CD14-positive monocyte (primary cell): Measurements from ENCODE around the gene FHIT. TPM values are rescaled to one million over a fixed set of nuclear protein-coding genes. Genes with fewer than 3 reads are reported as not detected.
A peak's percentile ranks its signal among the peaks of the same experiment; 100 is the strongest.

Experiments used
- DNase-seq, 3 donors: peaks; one replicate each; pipeline ENCODE4 v3.0.0-alpha.2; 2011 to 2022
- H2AFZ ChIP-seq: 2 replicates; pipeline ENCODE4 v1.6.0; 2012; ENCODE audit warnings: mild to moderate bottlenecking, low read depth, low read length, inconsistent platforms; ENCODE audit not compliant: insufficient read depth, poor library complexity, severe bottlenecking
- H3K27ac ChIP-seq, 2 donors: 1 replicate in 1 of 2; 2 replicates in 1 of 2; pipeline ENCODE4 v1.5.1; 2012 to 2013; ENCODE audit warnings: low read length in 2 of 2, control low read depth in 1 of 2, inconsistent platforms in 1 of 2, low read depth in 1 of 2, mild to moderate bottlenecking in 1 of 2
- H3K27me3 ChIP-seq, 2 donors: one replicate each; pipeline versions ENCODE4 v1.6.0 to v1.6.1; 2011 to 2013; ENCODE audit warnings: low read length in 2 of 2; ENCODE audit not compliant: control insufficient read depth in 2 of 2, insufficient read depth in 2 of 2
- H3K36me3 ChIP-seq, 2 donors: replicated peaks in 1 of 2; 1 replicate in 1 of 2; 2 replicates in 1 of 2; pipeline versions ENCODE4 v1.5.1 to v1.6.1; 2012 to 2013; ENCODE audit warnings: low read length in 2 of 2, control low read depth in 1 of 2, inconsistent platforms in 1 of 2, mild to moderate bottlenecking in 1 of 2; ENCODE audit not compliant: insufficient read depth in 2 of 2, control insufficient read depth in 1 of 2
- H3K4me1 ChIP-seq, 2 donors: 1 replicate in 1 of 2; 2 replicates in 1 of 2; pipeline versions ENCODE4 v1.5.1 to v1.6.1; 2012 to 2013; ENCODE audit warnings: low read length in 2 of 2, control low read depth in 1 of 2, inconsistent platforms in 1 of 2, mild to moderate bottlenecking in 1 of 2, moderate library complexity in 1 of 2; ENCODE audit not compliant: insufficient read depth in 2 of 2, control insufficient read depth in 1 of 2
- H3K4me2 ChIP-seq: replicated peaks from 2 replicates; pipeline ENCODE3; 2012; ENCODE audit warnings: low read length, moderate library complexity, mild to moderate bottlenecking; ENCODE audit not compliant: poor library complexity, severe bottlenecking; ENCODE audit errors: extremely low read depth
- H3K4me3 ChIP-seq, 3 experiments: fragments of 200-600 bp in 1 of 3; sonication (generic) in 1 of 3; replicated peaks in 1 of 3; 1 replicate in 2 of 3; 2 replicates in 1 of 3; pipeline ENCODE4 v1.5.1; 2011 to 2013; ENCODE audit warnings: low read length in 3 of 3, mild to moderate bottlenecking in 3 of 3, control low read depth in 2 of 3, low read depth in 2 of 3, inconsistent platforms in 1 of 3, moderate library complexity in 1 of 3
- H3K79me2 ChIP-seq: 2 replicates; pipeline ENCODE4 v1.6.0; 2012; ENCODE audit warnings: mild to moderate bottlenecking, control low read depth, inconsistent platforms, low read length, moderate library complexity; ENCODE audit not compliant: insufficient read depth
- H3K9ac ChIP-seq: 2 replicates; pipeline ENCODE4 v1.6.0; 2017; ENCODE audit warnings: low read length, mild to moderate bottlenecking; ENCODE audit not compliant: insufficient read depth, poor library complexity, severe bottlenecking
- H3K9me3 ChIP-seq, 2 donors: replicated peaks in 1 of 2; 1 replicate in 1 of 2; 2 replicates in 1 of 2; pipeline versions ENCODE4 v1.5.1 to v1.6.1; 2012 to 2013; ENCODE audit warnings: low read length in 2 of 2, control low read depth in 1 of 2; ENCODE audit not compliant: control insufficient read depth in 1 of 2, insufficient read depth in 1 of 2
- H4K20me1 ChIP-seq: 2 replicates; pipeline ENCODE4 v1.6.0; 2012; ENCODE audit warnings: mild to moderate bottlenecking, low read length, control low read depth, moderate library complexity; ENCODE audit not compliant: insufficient read depth
- H3K27ac Mint-ChIP-seq, 7 donors: one replicate each; pipeline ENCODE4 v1.8.0; 2020; ENCODE audit warnings: mild to moderate bottlenecking in 7 of 7, mixed read lengths in 7 of 7, moderate library complexity in 6 of 7, inconsistent platforms in 2 of 7
- H3K27me3 Mint-ChIP-seq, 3 donors: one replicate each; pipeline ENCODE4 v1.8.0; 2021 to 2022; ENCODE audit warnings: low read depth in 3 of 3, mild to moderate bottlenecking in 3 of 3, mixed read lengths in 3 of 3, moderate library complexity in 3 of 3, inconsistent platforms in 1 of 3
- H3K36me3 Mint-ChIP-seq, 2 donors: one replicate each; pipeline ENCODE4 v1.8.0; 2020; ENCODE audit warnings: mixed read lengths in 2 of 2, inconsistent platforms in 1 of 2, mild to moderate bottlenecking in 1 of 2
- H3K4me1 Mint-ChIP-seq: one replicate; pipeline ENCODE4 v1.8.0; 2020; ENCODE audit warnings: mild to moderate bottlenecking, mixed read lengths
- H3K4me3 Mint-ChIP-seq, 2 donors: one replicate each; pipeline ENCODE4 v1.8.0; 2020; ENCODE audit warnings: mild to moderate bottlenecking in 2 of 2, mixed read lengths in 2 of 2, moderate library complexity in 1 of 2
- H3K9me3 Mint-ChIP-seq, 7 donors: one replicate each; pipeline ENCODE4 v1.8.0; 2020 to 2022; ENCODE audit warnings: mixed read lengths in 7 of 7, mild to moderate bottlenecking in 6 of 7, moderate library complexity in 6 of 7, inconsistent platforms in 2 of 7
- WGBS: methylation state at CpG from one replicate; pipeline ENCODE4 v1.1.5; 2013; ENCODE audit warnings: missing lambda C conversion rate; ENCODE audit not compliant: insufficient coverage; 5-methylcytosine and 5-hydroxymethylcytosine counted together
- intact Hi-C, 2 donors: fragments of 100-400 bp; cut with micrococcal nuclease; formaldehyde crosslinking; loops; one replicate each; pipeline versions ENCODE4 v1.15.0 to v1.15.1; 2023
- polyA plus RNA-seq, 3 donors: library from polyadenylated mRNA; depleted of rRNA in 1 of 3; unstranded in 2 of 3; stranded (reverse) in 1 of 3; fragments of 300-500 nt in 2 of 3; fragments of >200 nt in 1 of 3; fragmentation: Illumina TruSeq in 2 of 3; gene quantifications; 1 replicate in 2 of 3; 2 replicates in 1 of 3; pipeline ENCODE4 v1.2.3, GENCODE V29; 2012 to 2021
- TF ChIP-seq, protein P1 (sequence below): fragments of 200-600 bp; IDR thresholded peaks from one replicate; pipeline ENCODE4 v1.8.0; 2022; ENCODE audit warnings: antibody characterized with exemption, mild to moderate bottlenecking

The FHIT gene
- polyA plus RNA-seq, 3 donors: 1.7 to 3.4 (median 3.2) TPM

GRCh38 chr3:60391292-60391691 lies 860.0 kb downstream of the FHIT start:
- TF ChIP-seq, protein P1, sequence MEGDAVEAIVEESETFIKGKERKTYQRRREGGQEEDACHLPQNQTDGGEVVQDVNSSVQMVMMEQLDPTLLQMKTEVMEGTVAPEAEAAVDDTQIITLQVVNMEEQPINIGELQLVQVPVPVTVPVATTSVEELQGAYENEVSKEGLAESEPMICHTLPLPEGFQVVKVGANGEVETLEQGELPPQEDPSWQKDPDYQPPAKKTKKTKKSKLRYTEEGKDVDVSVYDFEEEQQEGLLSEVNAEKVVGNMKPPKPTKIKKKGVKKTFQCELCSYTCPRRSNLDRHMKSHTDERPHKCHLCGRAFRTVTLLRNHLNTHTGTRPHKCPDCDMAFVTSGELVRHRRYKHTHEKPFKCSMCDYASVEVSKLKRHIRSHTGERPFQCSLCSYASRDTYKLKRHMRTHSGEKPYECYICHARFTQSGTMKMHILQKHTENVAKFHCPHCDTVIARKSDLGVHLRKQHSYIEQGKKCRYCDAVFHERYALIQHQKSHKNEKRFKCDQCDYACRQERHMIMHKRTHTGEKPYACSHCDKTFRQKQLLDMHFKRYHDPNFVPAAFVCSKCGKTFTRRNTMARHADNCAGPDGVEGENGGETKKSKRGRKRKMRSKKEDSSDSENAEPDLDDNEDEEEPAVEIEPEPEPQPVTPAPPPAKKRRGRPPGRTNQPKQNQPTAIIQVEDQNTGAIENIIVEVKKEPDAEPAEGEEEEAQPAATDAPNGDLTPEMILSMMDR: no peak
- peaks cover 0 to 2% (median 1%) of the 10 kb centered on the region in 3 donors for H3K27me3 Mint-ChIP-seq
- Histone ChIP-seq H3K4me2 (no peak overlapping the region), H3K27me3 (no peaks in the 10 kb centered on the region), H3K9me3 (no peaks in the 10 kb centered on the region), H3K9ac (no peak overlapping the region), H4K20me1 (no peaks in the 10 kb centered on the region), H2AFZ (no peak overlapping the region), H3K79me2 (no peaks in the 10 kb centered on the region), H3K27ac (no peak overlapping the region), H3K4me1 (peaks cover under 1 to 3% of the 10 kb centered on the region in 2 donors), H3K36me3 (no peaks in the 10 kb centered on the region), H3K4me3 (no peak overlapping the region)
- H3K9me3 Mint-ChIP-seq: peaks cover 0 to 11% (median 2%) of the 10 kb centered on the region in 7 donors
- no CpG with 5 or more reads among the region's 1 CpG for WGBS
- peaks cover 4% of the 10 kb centered on the region for H3K4me1 Mint-ChIP-seq
- H3K27ac Mint-ChIP-seq: no peak overlapping the region
- intact Hi-C loops: no loop called here
- H3K4me3 Mint-ChIP-seq: no peak overlapping the region
- H3K36me3 Mint-ChIP-seq: no peaks in the 10 kb centered on the region
- DNase-seq: no peak

- H3K36me3 ChIP-seq: no peaks in the 10 kb centered on the region
- H3K27me3 ChIP-seq: no peaks in the 10 kb centered on the region
- peaks cover 4 to 6% of the 10 kb centered on the region in 2 donors for H3K4me1 ChIP-seq
- H4K20me1 ChIP-seq: no peaks in the 10 kb centered on the region
- H2AFZ ChIP-seq: no peak overlapping the region
- no peak for DNase-seq
- Mint-ChIP-seq H3K27ac (peak overlapping the region in 1 of 7 donors; percentile 19), H3K27me3 (peaks cover 0 to under 1% (median 0%) of the 10 kb centered on the region in 3 donors), H3K4me1 (peaks cover 9% of the 10 kb centered on the region), H3K36me3 (no peaks in the 10 kb centered on the region), H3K4me3 (no peak overlapping the region), H3K9me3 (peaks cover 0 to 8% (median under 1%) of the 10 kb centered on the region in 7 donors)
- no peak overlapping the region for H3K4me3 ChIP-seq
- H3K79me2 ChIP-seq: no peaks in the 10 kb centered on the region
- TF ChIP-seq, protein P1: no peak
- no peaks in the 10 kb centered on the region for H3K9me3 ChIP-seq
- no peak overlapping the region for H3K9ac ChIP-seq
- 100% methylated on average over 1 of the region's 2 CpGs for WGBS
- no peak overlapping the region for H3K4me2 ChIP-seq
- no peak overlapping the region for H3K27ac ChIP-seq
- intact Hi-C loops: no loop called here
Observed at GRCh38 chr3:60388731-60389130, 862.5 kb downstream of the FHIT start.
